GM19193 (cell line): Measurements from ENCODE around the gene CAPNS2.

Source experiments
- POLR2A ChIP-seq: IDR thresholded peaks from 4 replicates; pipeline ENCODE4 v1.6.1; 2011; ENCODE audit not compliant: insufficient read depth, insufficient read length; ENCODE audit errors: extremely low read depth

CAPNS2 gene

GRCh38 chr16:55561319-55561848 lies 5.1 kb upstream of the CAPNS2 start:
- TF ChIP-seq POLR2A, result no peak

GRCh38 chr16:55562936-55563335 lies 3.5 kb upstream of the CAPNS2 start:
- no peak for TF ChIP-seq POLR2A

GRCh38 chr16:55563797-55564196 lies 2.7 kb upstream of the CAPNS2 start:
- TF ChIP-seq POLR2A, result no peak

DNA sequence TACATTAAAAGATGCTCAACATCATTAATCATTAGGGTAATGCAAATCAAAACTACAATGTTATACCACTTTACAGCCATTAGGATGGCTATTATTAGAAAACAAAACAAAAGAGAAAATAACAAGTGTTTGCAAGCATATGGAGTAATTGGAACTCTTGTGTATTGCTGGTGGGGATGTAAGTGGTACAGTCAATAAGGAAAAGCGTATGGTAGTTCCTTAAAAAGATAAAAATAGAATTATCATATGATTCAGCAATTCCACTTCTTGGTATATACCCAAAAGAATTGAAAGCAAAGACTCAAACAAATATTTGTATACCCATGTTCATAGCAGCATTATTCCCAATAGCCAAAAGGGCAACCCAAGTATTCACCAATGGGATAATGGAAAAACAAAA lies 1.4 kb upstream of the CAPNS2 start:
- TF ChIP-seq POLR2A, result no peak

- TF ChIP-seq POLR2A, result no peak
Measured at GRCh38 chr16:55567382-55567781, 898 bp downstream of the CAPNS2 start.

- TF ChIP-seq POLR2A, result no peak
Measured at GRCh38 chr16:55568207-55568606, 1.7 kb downstream of the CAPNS2 start.

GRCh38 chr16:55569025-55569424 lies 2.5 kb downstream of the CAPNS2 start:
- TF ChIP-seq POLR2A, result no peak

GRCh38 chr16:55570159-55570558 lies 3.7 kb downstream of the CAPNS2 start:
- TF ChIP-seq POLR2A, result no peak

DNA sequence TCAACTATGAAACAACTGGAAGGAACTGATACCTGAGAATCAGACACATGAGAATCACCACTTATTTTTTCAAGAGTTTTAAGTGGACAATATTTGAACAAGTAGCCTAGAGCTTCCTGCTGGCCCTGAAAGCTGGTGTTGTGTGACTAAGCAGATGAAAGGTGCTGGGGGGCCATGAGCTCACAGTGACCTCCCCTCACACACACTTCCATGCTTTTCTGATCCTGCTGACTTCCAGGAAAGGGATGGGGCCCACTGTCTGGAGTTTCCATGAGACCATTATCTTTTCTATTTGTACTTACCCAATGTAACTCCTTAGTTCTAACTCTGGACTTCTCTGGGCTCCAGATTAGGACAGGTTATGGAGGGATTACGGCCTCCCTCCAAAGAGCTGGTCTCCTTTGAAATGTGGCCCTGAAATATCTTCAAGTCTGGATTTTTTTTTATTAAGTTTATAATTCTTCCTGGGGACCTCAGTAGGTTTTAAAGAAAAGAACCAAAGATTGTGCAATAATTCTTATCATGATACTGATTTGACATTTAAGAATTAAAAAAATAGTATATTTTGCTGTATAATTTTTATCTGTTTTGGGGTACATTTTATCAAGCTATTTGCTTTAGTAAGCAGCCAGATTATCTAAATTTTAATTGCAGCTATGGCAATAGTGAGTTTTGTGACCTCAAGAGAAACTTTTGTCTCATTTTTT lies 4.9 kb downstream of the CAPNS2 start:
- TF ChIP-seq POLR2A, result no peak

DNA sequence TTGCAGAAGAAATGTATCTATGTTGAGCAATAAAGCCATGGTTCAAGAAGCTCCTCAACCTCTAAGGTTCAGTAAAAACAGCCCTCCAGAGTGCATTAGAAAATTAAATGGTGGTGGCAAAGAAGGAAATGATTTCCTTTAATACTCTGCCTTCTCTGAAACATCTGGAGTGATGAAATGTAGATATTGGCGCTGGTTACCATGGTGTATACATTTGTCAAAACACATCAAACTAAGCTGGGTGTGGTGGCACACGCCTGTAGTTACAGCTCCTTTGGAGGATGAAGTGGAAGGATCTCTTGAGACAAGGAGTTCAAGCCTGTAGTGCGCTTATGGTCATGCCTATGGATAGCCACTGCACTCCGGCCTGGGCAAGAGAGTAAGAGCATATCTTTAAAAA lies 6.0 kb downstream of the CAPNS2 start:
- TF ChIP-seq POLR2A, result no peak

DNA sequence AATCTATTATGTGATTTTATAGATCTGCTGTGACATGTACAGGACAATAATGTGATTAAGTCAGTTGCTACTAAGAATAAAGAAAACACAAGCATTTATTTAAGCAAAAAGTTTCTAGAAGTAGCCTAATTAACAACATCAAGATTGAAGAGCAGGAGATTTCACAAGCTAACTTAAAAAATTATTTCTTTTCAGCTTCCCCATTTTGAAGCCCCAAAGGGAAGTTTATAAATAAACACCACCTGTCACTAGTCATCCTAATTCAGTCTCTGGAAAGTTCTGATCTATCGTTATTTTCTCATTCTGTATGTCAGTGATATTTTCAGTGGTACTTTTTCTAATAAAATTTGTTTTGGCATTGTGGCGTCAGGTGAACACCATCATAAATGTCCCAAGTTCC lies 8.3 kb downstream of the CAPNS2 start:
- no peak for TF ChIP-seq POLR2A

DNA sequence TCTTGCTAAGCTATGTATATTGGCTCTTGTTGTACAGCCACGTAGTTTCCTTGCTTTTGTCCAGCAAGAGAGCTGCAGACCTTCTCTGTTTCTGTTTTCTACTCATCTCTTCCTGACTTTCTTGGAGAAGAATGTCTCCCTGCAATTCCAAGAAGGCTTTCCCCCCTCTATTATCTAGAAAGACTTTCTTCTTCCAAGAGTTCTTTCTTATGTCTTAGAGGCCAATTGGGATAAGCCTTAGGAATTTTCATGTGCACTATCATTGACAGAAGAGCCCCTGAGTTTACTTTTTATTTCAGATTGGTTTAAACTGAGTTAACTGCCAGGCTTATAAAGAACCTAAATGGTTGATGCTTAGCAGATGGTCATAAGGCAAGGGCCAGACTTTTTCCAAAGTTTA lies 9.0 kb downstream of the CAPNS2 start:
- TF ChIP-seq POLR2A, result no peak

- no peak for TF ChIP-seq POLR2A
Measured at GRCh38 chr16:55576384-55576783, 9.9 kb downstream of the CAPNS2 start.

DNA sequence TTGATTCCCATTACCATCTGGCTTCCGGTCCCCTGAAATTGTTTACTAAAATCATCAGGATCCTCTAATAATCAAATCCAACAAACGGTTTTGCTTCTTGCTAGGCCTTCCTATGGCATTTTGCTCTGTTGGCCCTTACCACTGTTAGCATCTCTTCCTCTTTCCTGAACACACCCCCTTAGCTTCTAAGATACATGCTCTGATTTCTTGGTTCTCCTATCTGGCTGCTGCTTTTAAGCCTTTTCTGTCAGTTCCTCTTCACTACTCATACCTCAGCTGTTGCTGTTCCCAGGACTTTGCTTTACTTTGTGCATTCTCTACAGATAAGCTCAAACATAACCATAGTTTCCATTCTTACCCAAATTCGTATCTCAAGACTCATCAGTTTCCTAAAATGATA lies 11.4 kb downstream of the CAPNS2 start:
- TF ChIP-seq POLR2A, result no peak

DNA sequence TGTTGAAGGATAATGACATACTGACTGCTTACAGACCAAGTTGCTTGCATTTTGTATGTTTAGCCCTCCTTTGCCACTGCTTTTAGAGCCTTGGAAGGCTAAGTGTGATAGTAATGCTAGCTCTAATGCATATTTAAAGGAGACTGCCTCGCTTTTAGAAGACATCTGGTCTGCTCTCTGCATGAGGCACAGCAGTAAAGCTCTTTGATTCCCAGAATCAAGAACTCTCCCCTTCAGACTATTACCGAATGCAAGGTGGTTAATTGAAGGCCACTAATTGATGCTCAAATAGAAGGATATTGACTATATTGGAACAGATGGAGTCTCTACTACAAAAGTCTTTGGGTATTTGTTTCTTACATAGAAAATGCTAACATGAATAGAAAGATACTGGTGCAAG lies 19.1 kb downstream of the CAPNS2 start:
- no peak for TF ChIP-seq POLR2A

- no peak for TF ChIP-seq POLR2A
Measured at GRCh38 chr16:55588799-55589198, 22.3 kb downstream of the CAPNS2 start.

- no peak for TF ChIP-seq POLR2A
Measured at GRCh38 chr16:55592306-55592705, 25.8 kb downstream of the CAPNS2 start.
